OCI-LY1 (cell line): ENCODE results near the gene TMED6.

ENCODE experiments used
- H2AFZ ChIP-seq: fragments of 200-600 bp; sonication (generic), shearing (Covaris generic); 2 replicates; pipeline ENCODE4 v1.6.0; 2014; ENCODE audit warnings: antibody characterized with exemption, mild to moderate bottlenecking, low read length
- H3F3A ChIP-seq: fragments of 200-600 bp; sonication (generic), shearing (Covaris generic); 2 replicates; pipeline ENCODE4 v1.6.0; 2014; ENCODE audit warnings: mild to moderate bottlenecking, antibody characterized with exemption, low read length, moderate library complexity; ENCODE audit not compliant: insufficient read depth
- H3K27ac ChIP-seq: fragments of 200-600 bp; sonication (generic); 2 replicates; pipeline ENCODE4 v1.5.1; 2014; ENCODE audit warnings: low read length, mixed run types, mild to moderate bottlenecking, low read depth; ENCODE audit not compliant: poor library complexity, severe bottlenecking
- H3K27me3 ChIP-seq: fragments of 200-600 bp; sonication (generic); 2 replicates; pipeline ENCODE4 v1.6.0; 2014; ENCODE audit warnings: antibody characterized with exemption, mild to moderate bottlenecking, low read length, moderate library complexity; ENCODE audit not compliant: insufficient read depth
- H3K36me3 ChIP-seq: fragments of 200-600 bp; sonication (generic); 2 replicates; pipeline ENCODE4 v1.6.1; 2014; ENCODE audit warnings: mild to moderate bottlenecking, antibody characterized with exemption, low read length, moderate library complexity, mixed read lengths; ENCODE audit not compliant: insufficient read depth
- H3K4me1 ChIP-seq: fragments of 200-600 bp; sonication (generic); 2 replicates; pipeline ENCODE4 v1.5.1; 2014; ENCODE audit warnings: mild to moderate bottlenecking, low read length, moderate library complexity; ENCODE audit not compliant: insufficient read depth, severe bottlenecking
- H3K4me2 ChIP-seq: fragments of 200-600 bp; sonication (generic), shearing (Covaris generic); 2 replicates; pipeline ENCODE4 v1.6.1; 2014; ENCODE audit warnings: low read length
- H3K4me3 ChIP-seq: fragments of 200-600 bp; sonication (generic); 2 replicates; pipeline ENCODE4 v1.5.1; 2014; ENCODE audit warnings: low read length, low read depth, mild to moderate bottlenecking, mixed read lengths; ENCODE audit not compliant: poor library complexity, severe bottlenecking
- H3K79me2 ChIP-seq: fragments of 200-600 bp; shearing (Covaris generic); 2 replicates; pipeline ENCODE4 v1.6.1; 2016; ENCODE audit warnings: mixed run types, low read length, mixed read lengths; ENCODE audit not compliant: insufficient read depth
- H3K9ac ChIP-seq: fragments of 200-600 bp; sonication (generic), shearing (Covaris generic); 2 replicates; pipeline ENCODE4 v1.6.1; 2014; ENCODE audit warnings: mild to moderate bottlenecking, low read length, mixed read lengths
- H3K9me2 ChIP-seq: fragments of 200-600 bp; sonication (generic), shearing (Covaris generic); 2 replicates; pipeline ENCODE4 v1.6.1; 2014; ENCODE audit warnings: low read depth, mild to moderate bottlenecking, low read length, mixed read lengths
- H3K9me3 ChIP-seq: fragments of 200-600 bp; shearing (Covaris generic); 2 replicates; pipeline ENCODE4 v1.6.1; 2014; ENCODE audit warnings: low read length, mixed read lengths
- H4K20me1 ChIP-seq: fragments of 200-600 bp; sonication (generic), shearing (Covaris generic); 2 replicates; pipeline ENCODE4 v1.6.0; 2016; ENCODE audit warnings: mild to moderate bottlenecking, low read length; ENCODE audit not compliant: insufficient read depth
- CTCF ChIP-seq: fragments of 200-600 bp; sonication (generic), shearing (Covaris generic); IDR thresholded peaks from 2 replicates; pipeline ENCODE4 v1.5.1; 2017; ENCODE audit warnings: mild to moderate bottlenecking, antibody characterized with exemption, low read length, moderate library complexity, mixed read lengths
- EZH2 ChIP-seq: fragments of 200-600 bp; sonication (generic), shearing (Covaris generic); IDR thresholded peaks from 2 replicates; pipeline ENCODE4 v1.8.0; 2017; ENCODE audit warnings: borderline replicate concordance, mixed run types, mild to moderate bottlenecking, antibody characterized with exemption, low read length, moderate library complexity, mixed read lengths

The TMED6 gene

GRCh38 chr16:69386596-69386995 is 35.0 kb upstream of the TMED6 start:
- H4K20me1 ChIP-seq, result no peaks in the 10 kb centered on the region
- H2AFZ ChIP-seq, result 0 out of 2 replicates have a peak overlapping the region, but pooled peaks have one; percentile 85
- H3K4me3 ChIP-seq, result peak overlapping the region; percentile 68
- no peaks in the 10 kb centered on the region for H3K9me2 ChIP-seq
- H3F3A ChIP-seq, result no peaks in the 10 kb centered on the region
- no peak for TF ChIP-seq EZH2
- TF ChIP-seq CTCF, result no peak
- no peak overlapping the region; the same call in 1 of the 2 replicates for H3K9ac ChIP-seq
- peaks cover 16% of the 10 kb centered on the region for H3K4me1 ChIP-seq
- H3K27ac ChIP-seq, result no peak overlapping the region
- peaks cover 29% of the 10 kb centered on the region for H3K36me3 ChIP-seq
- no peaks in the 10 kb centered on the region for H3K9me3 ChIP-seq
- no peaks in the 10 kb centered on the region for H3K27me3 ChIP-seq
- H3K4me2 ChIP-seq, result peak overlapping the region; percentile 46; the same call in 1 of the 2 replicates
- H3K79me2 ChIP-seq, result peaks cover 28% of the 10 kb centered on the region

GRCh38 chr16:69384974-69385373 is 33.4 kb upstream of the TMED6 start:
- Histone ChIP-seq H3K27me3 (no peaks in the 10 kb centered on the region), H3K79me2 (peaks cover 28% of the 10 kb centered on the region), H3F3A (no peaks in the 10 kb centered on the region), H3K4me2 (peak overlapping the region; percentile 95), H3K9me2 (no peaks in the 10 kb centered on the region), H3K4me1 (peaks cover 16% of the 10 kb centered on the region), H3K9me3 (no peaks in the 10 kb centered on the region), H3K9ac (peak overlapping the region; percentile 83), H4K20me1 (no peaks in the 10 kb centered on the region), H3K36me3 (peaks cover 45% of the 10 kb centered on the region), H2AFZ (no peak overlapping the region), H3K4me3 (peak overlapping the region; percentile 68), H3K27ac (peak overlapping the region; percentile 78)
- TF ChIP-seq EZH2, result no peak
- TF ChIP-seq CTCF, result no peak

GRCh38 chr16:69382421-69382820 is 30.8 kb upstream of the TMED6 start:
- H3K9me2 ChIP-seq, result no peaks in the 10 kb centered on the region
- no peaks in the 10 kb centered on the region for H3K9me3 ChIP-seq
- H3K36me3 ChIP-seq, result peaks cover 70% of the 10 kb centered on the region
- H3K27me3 ChIP-seq, result no peaks in the 10 kb centered on the region
- H3K4me1 ChIP-seq, result peaks cover 16% of the 10 kb centered on the region
- H4K20me1 ChIP-seq, result no peaks in the 10 kb centered on the region
- no peak overlapping the region for H3K4me2 ChIP-seq
- no peak overlapping the region for H2AFZ ChIP-seq
- TF ChIP-seq CTCF (no peak), EZH2 (no peak)
- H3F3A ChIP-seq, result no peaks in the 10 kb centered on the region
- no peak overlapping the region for H3K4me3 ChIP-seq
- peaks cover 28% of the 10 kb centered on the region for H3K79me2 ChIP-seq
- no peak overlapping the region for H3K27ac ChIP-seq
- H3K9ac ChIP-seq, result no peak overlapping the region
